Amniotic epithelial cell (primary cell): ENCODE data around the gene NSG1.

Experiments used
- DNase-seq: peaks from one replicate; pipeline ENCODE4 v3.0.0-alpha.2; 2010; ENCODE audit warnings: low read depth

Gene NSG1

GRCh38 chr4:4396628-4397440 is 9.9 kb downstream of the NSG1 start:
- peak; percentile 84 for DNase-seq

DNA sequence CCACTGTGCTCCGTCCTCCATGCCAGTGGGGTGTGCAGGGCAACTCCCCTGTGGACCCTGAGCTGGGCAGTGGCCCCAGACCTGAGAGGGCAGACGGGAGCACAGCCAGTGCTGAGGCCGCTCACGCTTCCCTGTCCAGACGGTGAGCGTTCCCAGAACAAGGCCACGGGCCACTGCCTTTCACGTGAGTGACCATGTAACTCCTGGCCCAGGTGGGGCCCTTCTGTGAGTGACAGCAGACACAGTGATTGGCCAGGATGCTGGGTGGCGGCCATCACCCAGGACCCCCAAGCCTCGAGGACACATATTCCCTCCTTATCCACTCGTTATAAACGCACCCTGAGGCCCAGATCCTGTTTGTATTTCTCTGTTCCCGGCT is 10.5 kb downstream of the NSG1 start:
- no peak for DNase-seq

DNA sequence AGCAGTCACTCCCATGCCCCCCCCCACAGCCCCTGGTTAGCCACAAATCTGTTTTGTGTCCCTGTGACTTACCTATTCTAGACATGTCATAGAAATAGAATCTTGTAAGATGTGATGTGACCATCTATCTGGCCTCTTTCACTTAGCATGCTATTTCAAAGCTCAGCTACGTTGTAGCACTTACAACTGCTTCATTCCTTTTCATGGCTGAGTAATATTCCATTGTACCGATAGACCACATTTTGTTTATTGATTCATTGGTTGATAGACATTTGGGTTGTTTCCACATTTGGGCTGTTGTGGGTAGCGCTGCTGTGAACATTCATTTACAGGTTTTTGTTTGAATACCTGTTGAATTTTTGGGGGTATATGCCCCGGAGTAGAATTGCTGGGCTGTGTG is 11.5 kb downstream of the NSG1 start:
- DNase-seq: no peak

GRCh38 chr4:4401036-4401435 is 14.1 kb downstream of the NSG1 start:
- no peak for DNase-seq

DNA sequence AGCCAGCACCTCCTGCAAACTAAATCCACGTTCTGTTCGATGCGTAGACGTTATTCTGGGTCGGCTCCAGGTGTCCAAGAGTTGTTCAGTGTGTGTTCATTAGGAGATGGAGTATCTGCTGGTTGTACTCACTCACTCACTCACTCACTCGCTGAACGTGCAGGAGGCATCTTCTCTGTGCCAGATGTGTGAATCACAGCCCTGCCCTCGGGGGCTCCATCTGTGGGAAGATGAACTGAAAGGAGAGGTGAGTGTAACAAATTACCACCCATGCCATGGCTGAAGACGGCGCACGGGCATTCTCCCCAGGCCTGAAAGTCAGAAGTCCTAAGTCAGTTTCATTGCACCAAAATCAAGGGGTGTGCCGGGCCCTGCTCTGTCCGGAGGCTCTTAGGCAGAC is 16.1 kb downstream of the NSG1 start:
- DNase-seq: no peak

GRCh38 chr4:4405358-4405962 is 18.6 kb downstream of the NSG1 start:
- no peak for DNase-seq

DNA sequence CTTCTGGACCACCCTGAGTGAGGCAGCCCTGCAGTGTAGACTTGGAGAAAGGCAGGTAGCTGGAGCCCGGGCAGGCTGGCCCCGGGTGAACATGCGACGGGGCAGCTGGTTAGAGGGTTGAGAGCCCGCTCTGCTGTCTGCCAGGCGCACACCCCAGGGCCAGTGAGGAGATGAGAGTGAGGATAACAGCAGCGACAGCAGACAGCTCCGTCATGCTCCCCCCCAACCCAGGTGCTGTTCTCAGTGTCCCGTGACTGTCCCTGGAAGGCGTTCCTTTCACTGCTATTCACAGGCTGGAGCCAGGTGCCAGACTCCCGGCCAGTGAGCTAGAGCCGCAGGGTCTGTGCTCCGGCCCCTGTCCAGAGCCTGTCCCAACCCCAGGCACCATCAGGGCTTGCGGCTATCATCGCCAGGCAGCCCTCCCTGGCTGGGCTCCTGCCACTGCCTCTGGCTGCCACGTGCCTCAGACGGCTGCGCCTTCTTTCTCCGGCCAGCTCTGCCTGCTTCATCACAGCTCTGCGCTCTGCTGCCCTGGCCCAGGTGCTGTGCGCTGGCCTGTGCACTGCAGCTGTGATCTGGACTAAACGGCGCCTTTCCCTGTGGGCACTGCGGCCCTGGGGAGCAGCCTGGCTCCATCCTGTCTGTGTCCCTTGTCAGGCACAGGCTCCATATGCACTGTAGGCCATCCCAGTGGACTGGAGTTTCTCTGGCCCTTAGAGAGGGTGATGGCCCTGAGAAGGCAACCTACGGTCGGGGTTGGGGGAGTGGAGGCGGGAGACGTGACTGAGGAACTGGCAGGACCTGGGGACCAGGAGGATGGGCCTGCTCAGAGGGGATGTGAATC is 19.8 kb downstream of the NSG1 start:
- DNase-seq: no peak

DNA sequence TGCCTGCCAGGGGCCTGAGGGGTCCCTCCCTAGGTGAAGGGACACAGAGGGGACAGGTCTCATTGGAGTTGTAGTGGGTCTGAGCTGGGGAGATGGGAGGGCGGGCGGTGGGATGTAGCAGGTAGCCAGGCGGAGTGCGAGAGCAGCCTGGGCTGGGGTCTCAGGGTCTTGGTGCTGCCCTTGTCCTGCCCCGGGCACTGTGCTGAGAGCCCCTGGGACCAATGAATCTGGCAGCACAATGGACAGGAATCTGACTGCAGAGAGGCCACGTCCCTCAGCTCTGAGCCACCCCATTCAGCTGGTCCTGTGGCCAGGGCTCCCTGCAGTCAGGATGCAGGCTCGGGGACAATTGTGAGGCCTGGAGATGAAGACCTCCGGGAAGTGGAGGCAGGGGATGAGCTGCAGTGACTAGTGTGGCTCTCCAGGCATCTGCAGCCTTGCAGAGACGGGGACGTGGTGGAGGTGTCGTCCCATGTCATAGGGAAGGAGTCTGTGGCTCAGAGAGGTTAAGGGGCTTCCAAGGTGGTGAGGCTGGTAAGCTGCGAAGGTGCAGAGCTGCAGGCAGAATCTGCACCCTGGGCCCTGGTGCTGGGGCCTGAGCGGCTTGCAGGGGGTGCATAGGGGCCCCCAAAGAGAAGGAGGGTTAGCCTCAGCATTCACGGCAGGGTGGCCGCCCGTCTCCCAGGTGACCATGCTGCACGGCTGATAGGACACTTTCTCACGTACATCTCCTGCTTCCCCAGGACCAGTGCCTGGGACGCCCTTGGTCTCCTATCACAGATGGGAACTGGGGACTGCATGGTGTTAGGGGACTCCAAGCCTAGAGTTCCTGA is 20.6 kb downstream of the NSG1 start:
- DNase-seq: no peak

- no peak for DNase-seq
Observed at GRCh38 chr4:4408132-4408523, 21.2 kb downstream of the NSG1 start.

- no peak for DNase-seq
Observed at GRCh38 chr4:4408576-4409335, 21.9 kb downstream of the NSG1 start.

DNA sequence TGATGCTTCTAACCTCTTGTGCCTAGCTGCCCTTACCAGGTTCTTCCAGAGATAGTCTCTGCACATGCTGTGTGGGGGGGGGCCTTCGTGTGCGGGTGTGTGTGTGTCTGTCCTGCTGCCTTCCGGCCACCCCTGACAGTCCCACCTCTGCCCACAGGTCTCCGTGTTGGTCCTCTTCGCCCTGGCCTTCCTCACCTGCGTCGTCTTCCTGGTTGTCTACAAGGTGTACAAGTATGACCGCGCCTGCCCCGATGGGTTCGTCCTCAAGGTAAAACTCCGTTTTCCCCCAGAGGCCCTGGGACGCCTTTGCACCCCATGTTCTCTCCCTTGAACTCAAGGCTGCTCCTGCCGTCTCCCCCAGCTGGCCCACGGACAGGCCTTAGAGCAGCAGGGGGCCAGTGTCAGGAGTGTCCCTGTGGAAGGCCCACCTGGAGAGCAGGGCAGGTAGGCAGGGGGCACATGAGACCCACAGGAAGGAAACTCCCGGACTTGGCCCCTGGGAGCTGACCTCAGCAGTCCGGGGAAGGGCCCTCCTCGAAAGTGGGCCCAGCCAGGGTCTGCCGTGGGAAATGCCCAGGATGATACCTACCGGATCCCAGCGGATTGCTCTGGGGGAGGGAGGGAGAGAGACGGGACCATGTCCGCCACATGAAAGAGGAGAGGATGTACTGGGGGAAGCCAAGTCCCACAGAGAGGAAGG is 22.7 kb downstream of the NSG1 start:
- DNase-seq: no peak

- no peak for DNase-seq
Observed at GRCh38 chr4:4410271-4410670, 23.4 kb downstream of the NSG1 start.

GRCh38 chr4:4411906-4412305 is 25.0 kb downstream of the NSG1 start:
- DNase-seq: no peak

- DNase-seq: no peak
Observed at GRCh38 chr4:4412641-4413372, 25.9 kb downstream of the NSG1 start.

DNA sequence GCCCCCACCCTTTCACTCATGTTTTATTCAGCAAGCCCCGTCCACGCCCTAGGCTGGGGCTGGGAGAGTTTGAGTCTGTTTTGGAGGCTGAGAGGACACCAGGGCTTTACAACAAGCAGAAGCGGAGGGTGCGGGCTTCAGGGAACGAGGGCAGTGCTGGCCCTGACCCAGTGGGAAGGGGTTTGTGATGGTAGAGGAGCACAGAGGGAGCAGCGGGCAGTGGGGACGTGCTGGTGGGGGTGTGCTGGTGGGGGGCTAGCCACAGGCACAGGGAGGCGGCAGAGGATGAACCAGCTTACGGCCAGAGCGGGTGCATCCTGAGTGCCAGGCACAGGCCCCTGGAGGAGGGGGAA is 26.4 kb downstream of the NSG1 start:
- DNase-seq: no peak

GRCh38 chr4:4413806-4414205 is 26.9 kb downstream of the NSG1 start:
- DNase-seq: no peak

DNA sequence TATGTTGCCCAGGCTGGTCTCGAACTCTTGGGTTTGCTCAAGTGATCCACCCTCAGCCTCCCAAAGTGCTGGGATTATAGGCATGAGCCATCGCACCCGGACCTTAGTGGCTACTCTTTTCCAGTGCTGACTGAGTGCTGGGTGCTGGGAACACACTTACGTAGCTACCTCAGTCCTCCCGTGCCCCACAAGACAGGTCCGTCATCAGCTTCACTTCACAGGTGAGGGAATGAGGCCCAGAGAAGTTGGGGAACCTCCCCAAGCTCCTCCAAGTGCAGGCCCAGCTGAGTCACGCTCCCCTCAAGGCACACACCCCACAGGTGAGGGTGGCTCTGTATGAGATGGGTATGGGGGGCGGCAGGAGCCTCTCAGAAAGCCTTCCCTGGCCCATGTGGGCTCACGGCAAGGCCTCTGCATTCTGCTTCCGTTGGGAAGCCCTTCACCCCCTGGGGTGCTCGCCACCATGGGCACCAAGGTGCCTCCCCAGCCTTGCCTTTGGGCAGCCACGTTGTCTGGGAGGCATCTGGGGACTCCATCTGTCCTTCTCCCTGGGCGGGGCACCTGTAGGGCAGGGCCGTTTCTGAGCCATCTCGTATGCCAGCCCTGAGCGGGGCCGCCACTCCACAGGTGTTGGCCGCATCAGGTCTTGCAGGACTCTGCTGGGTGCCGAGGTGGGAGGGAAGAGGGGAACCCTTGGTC is 28.4 kb downstream of the NSG1 start:
- no peak for DNase-seq

DNA sequence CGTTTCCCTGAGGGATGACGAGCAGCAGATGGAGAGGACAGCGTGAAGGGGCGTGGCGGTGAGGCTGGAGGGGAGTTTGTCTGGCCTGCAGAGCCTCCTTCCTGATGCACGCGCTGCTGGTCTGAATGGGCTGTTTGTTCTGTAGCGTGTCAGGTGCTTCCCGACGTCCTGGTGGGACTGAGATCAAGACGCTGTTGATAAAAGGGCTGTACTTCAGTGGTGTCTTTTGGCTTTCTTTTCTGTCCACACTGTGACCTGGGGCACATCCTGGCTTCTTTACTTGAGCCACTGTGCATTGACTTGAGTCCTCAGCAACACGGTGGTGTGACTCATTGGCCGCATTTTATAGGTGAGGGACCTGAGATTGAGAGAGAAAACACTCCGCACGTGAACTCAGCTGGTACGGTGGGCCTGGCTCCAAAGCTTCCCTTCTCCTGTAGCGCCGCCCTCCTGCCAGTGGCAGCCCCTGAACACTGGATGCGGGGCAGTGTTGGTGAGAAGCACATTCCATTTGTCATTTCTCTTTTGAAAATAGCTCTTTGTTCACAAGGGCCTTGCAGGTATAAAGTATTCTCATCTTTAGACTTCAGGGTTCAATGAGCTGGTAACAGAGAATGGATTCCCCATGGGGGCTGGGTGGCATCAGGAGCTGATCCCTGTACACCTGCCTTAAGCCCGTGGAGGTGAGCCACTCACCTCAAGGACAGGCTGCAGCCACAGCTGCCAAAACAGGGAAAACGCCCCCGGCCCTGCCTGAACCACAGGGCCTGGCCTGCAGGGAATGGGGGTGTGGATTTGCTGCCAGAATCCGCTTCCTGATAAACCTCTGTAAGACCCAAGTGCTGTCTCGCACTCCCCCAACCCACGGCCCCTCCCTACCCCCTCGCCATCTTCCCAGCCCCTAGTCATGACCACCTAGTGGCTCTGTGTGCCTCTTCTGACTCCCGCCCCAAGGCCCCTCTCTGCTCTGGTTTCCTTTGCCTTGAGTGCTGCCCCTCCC is 29.2 kb downstream of the NSG1 start:
- no peak for DNase-seq
